HepG2 (cell line): ENCODE data around the gene RIPK3. TPM values are rescaled to one million over a fixed set of nuclear protein-coding genes. Genes with fewer than 3 reads are reported as not detected.
A peak's percentile ranks its signal among the peaks of the same experiment; 100 is the strongest.
"Not testable (repeated sequence)": the region's sequence is repeated elsewhere in the genome, so short reads cannot be mapped to it uniquely, and the experiment has no call there.

ENCODE experiments used
- ATAC-seq: fragments of 200-7000 bp; cut with Tn5 transposase; 3 replicates; pipeline ENCODE4 v1.9.1; 2020; ENCODE audit warnings: mild to moderate bottlenecking, moderate library complexity
- BruUV-seq: library from RNA; stranded (reverse); fragments of 400-500 nt; replicated peaks from 2 replicates; lab custom pipeline; 2021; lab: Mats Ljungman, UMichigan
- CTCF ChIA-PET: fragments of 300-600 bp; formaldehyde crosslinking; extraction: SDS; loops from one replicate; lab custom pipeline; 2021; ENCODE audit warnings: low total read pairs, inconsistent platforms, low intra/inter-chr PET ratio; lab: Yijun Ruan, JAX
- POLR2A ChIA-PET: fragments of 350-600 bp; sonication (Branson Sonifier 250); formaldehyde crosslinking; loops from one replicate; lab custom pipeline; 2020; ENCODE audit warnings: antibody characterized with exemption, inconsistent platforms; lab: Yijun Ruan, JAX
- DNase-seq: peaks from one replicate; pipeline ENCODE4 v3.0.0-alpha.2; 2015; ENCODE audit warnings: low spot score
- FAIRE-seq: peaks from 3 replicates; lab custom pipeline; 2011; peaks lifted over from hg19 to GRCh38; lab: Jason Lieb, UNC
- H2AFZ ChIP-seq: one replicate; pipeline ENCODE4 v1.6.1; 2011; ENCODE audit warnings: low read length, inconsistent platforms
- H3K27ac ChIP-seq: fragments of 300-600 bp; 3 replicates; pipeline ENCODE4 v1.8.0; 2011; ENCODE audit warnings: mixed run types, mild to moderate bottlenecking, mixed read lengths, low read length, inconsistent platforms; ENCODE audit not compliant: insufficient read depth; ENCODE audit errors: extremely low read length
- H3K27me3 ChIP-seq, 2 experiments: fragments of 200-600 bp in 1 of 2; 2 replicates in 1 of 2; 3 replicates in 1 of 2; pipeline versions ENCODE4 v1.6.0 to v1.8.0; 2011; ENCODE audit warnings: low read length in 2 of 2, mild to moderate bottlenecking in 2 of 2, moderate library complexity in 2 of 2, inconsistent platforms in 1 of 2; ENCODE audit not compliant: insufficient read depth in 2 of 2, control insufficient read depth in 1 of 2
- H3K36me3 ChIP-seq, 2 experiments: fragments of 200-600 bp in 1 of 2; replicated peaks in 1 of 2; 2 replicates in 1 of 2; 3 replicates in 1 of 2; pipeline versions ENCODE4 v1.5.1 to v1.8.0; 2011; ENCODE audit warnings: low read length in 2 of 2, inconsistent platforms in 1 of 2; ENCODE audit not compliant: insufficient read depth in 2 of 2, control insufficient read depth in 1 of 2
- H3K4me1 ChIP-seq: 2 replicates; pipeline ENCODE4 v1.5.1; 2012; ENCODE audit warnings: low read length, inconsistent platforms; ENCODE audit not compliant: insufficient read depth
- H3K4me2 ChIP-seq: 2 replicates; pipeline ENCODE4 v1.6.0; 2011; ENCODE audit warnings: low read depth, low read length, inconsistent platforms
- H3K4me3 ChIP-seq, 3 experiments: fragments of 200-600 bp in 1 of 3; sonication (generic), shearing (Covaris generic) in 1 of 3; replicated peaks in 1 of 3; 2 replicates each; pipeline ENCODE4 v1.5.1; 2011 to 2016; ENCODE audit warnings: low read length in 3 of 3, inconsistent platforms in 2 of 3, low read depth in 2 of 3, mild to moderate bottlenecking in 2 of 3, control low read depth in 1 of 3, mixed read lengths in 1 of 3; ENCODE audit not compliant: insufficient read depth in 1 of 3
- H3K79me2 ChIP-seq: one replicate; pipeline ENCODE4 v1.6.1; 2011; ENCODE audit warnings: low read length, inconsistent platforms; ENCODE audit not compliant: insufficient read depth
- H3K9ac ChIP-seq: 2 replicates; pipeline ENCODE4 v1.6.0; 2011; ENCODE audit warnings: mild to moderate bottlenecking, low read depth, low read length, inconsistent platforms; ENCODE audit not compliant: insufficient read depth
- H3K9me3 ChIP-seq: 2 replicates; pipeline ENCODE4 v1.5.1; 2012; ENCODE audit warnings: mild to moderate bottlenecking, low read length
- H4K20me1 ChIP-seq: 2 replicates; pipeline ENCODE4 v1.6.0; 2011; ENCODE audit warnings: inconsistent platforms, mild to moderate bottlenecking, low read length, moderate library complexity; ENCODE audit not compliant: insufficient read depth
- DMAP1 ChIP-seq: IDR thresholded peaks from 2 replicates; pipeline ENCODE4 v1.6.1; 2016
- GFI1 ChIP-seq: sonication (generic); formaldehyde crosslinking; IDR thresholded peaks from 2 replicates; pipeline ENCODE4 v1.5.0; 2020; ENCODE audit warnings: missing genetic modification reagents, mild to moderate bottlenecking, borderline replicate concordance
- LCORL ChIP-seq, 2 experiments: fragments of 450-650 bp in 1 of 2; sonication (generic) in 1 of 2; formaldehyde crosslinking in 1 of 2; IDR thresholded peaks; 2 replicates each; pipeline versions ENCODE4 v1.5.0 to v1.6.1; 2017 to 2020; ENCODE audit warnings: antibody characterized with exemption in 1 of 2, missing genetic modification reagents in 1 of 2
- NONO ChIP-seq, 2 experiments: fragments of 450-650 bp in 1 of 2; sonication (generic) in 1 of 2; formaldehyde crosslinking in 1 of 2; IDR thresholded peaks in 1 of 2; conservative IDR thresholded peaks in 1 of 2; 2 replicates each; pipeline versions ENCODE4 v1.6.1 to v1.8.0; 2017 to 2022; ENCODE audit warnings: mild to moderate bottlenecking in 1 of 2, missing genetic modification reagents in 1 of 2, moderate library complexity in 1 of 2
- PCBP1 ChIP-seq: fragments of 200-400 bp; formaldehyde crosslinking; IDR thresholded peaks from 2 replicates; pipeline ENCODE4 v1.6.1; 2017; ENCODE audit warnings: mild to moderate bottlenecking, low read depth, low read length, borderline replicate concordance
- SP2 ChIP-seq: sonication (generic); formaldehyde crosslinking; IDR thresholded peaks from 2 replicates; pipeline ENCODE4 v1.5.1; 2020; ENCODE audit warnings: mild to moderate bottlenecking, missing genetic modification reagents
- ZNF446 ChIP-seq: sonication (generic); formaldehyde crosslinking; IDR thresholded peaks from 2 replicates; pipeline ENCODE4 v1.5.0; 2020; ENCODE audit warnings: mild to moderate bottlenecking, missing genetic modification reagents
- ZNF614 ChIP-seq: IDR thresholded peaks from 2 replicates; pipeline ENCODE4 v1.6.1; 2018; ENCODE audit warnings: missing biosample characterization, missing genetic modification reagents, inconsistent platforms, borderline replicate concordance
- WGBS: methylation state at CpG from one replicate; pipeline ENCODE4 v1.1.6; 2017; ENCODE audit warnings: low lambda C conversion rate; 5-methylcytosine and 5-hydroxymethylcytosine counted together
- in situ Hi-C: cut with HindIII; loops from 2 replicates; pipeline ENCODE4 v1.10.0; 2017; ENCODE audit warnings: low pct_unique_long_range_greater_than_20kb; ENCODE audit not compliant: extremely low pct_ligation_motif_present
- intact Hi-C: fragments of 100-400 bp; cut with micrococcal nuclease; formaldehyde crosslinking; loops from one replicate; pipeline ENCODE4 v1.10.0; 2022; ENCODE audit not compliant: unreplicated experiment
- polyA plus RNA-seq, 8 experiments: library from polyadenylated mRNA; depleted of rRNA in 3 of 8; stranded (reverse) in 7 of 8; unstranded in 1 of 8; fragments of >200 nt; fragmentation: Illumina TruSeq in 4 of 8; extraction: Trizol in 4 of 8; gene quantifications; 2 replicates each; pipeline versions ENCODE4 v1.2.1 to v1.2.3, GENCODE V29; 2011 to 2016; ENCODE audit warnings: low read depth in 4 of 8, missing spikeins in 1 of 8, mixed read lengths in 1 of 8; ENCODE audit not compliant: insufficient read depth in 1 of 8
- total RNA-seq, 5 experiments: library from RNA; depleted of rRNA; stranded (reverse); fragments of >200 nt; fragmentation: Illumina TruSeq; extraction: Trizol; gene quantifications; 2 replicates each; pipeline ENCODE4 v1.2.3, GENCODE V29; 2016; ENCODE audit warnings: low read depth in 1 of 5
- TF ChIP-seq, protein P1 (sequence below): sonication (generic); formaldehyde crosslinking; IDR thresholded peaks from 2 replicates; pipeline ENCODE4 v1.4.0; 2020; ENCODE audit warnings: missing genetic modification reagents, borderline replicate concordance
- TF ChIP-seq, protein P2 (sequence below): sonication (generic); formaldehyde crosslinking; IDR thresholded peaks from 2 replicates; pipeline ENCODE4 v1.8.0; 2023; ENCODE audit warnings: mild to moderate bottlenecking, missing genetic modification reagents

The RIPK3 gene
- total and polyA plus RNA-seq, 2 of the 13 experiments (the other 11 are each of a cell fraction or from before 2014, with no cell fraction given): not detected

DNA sequence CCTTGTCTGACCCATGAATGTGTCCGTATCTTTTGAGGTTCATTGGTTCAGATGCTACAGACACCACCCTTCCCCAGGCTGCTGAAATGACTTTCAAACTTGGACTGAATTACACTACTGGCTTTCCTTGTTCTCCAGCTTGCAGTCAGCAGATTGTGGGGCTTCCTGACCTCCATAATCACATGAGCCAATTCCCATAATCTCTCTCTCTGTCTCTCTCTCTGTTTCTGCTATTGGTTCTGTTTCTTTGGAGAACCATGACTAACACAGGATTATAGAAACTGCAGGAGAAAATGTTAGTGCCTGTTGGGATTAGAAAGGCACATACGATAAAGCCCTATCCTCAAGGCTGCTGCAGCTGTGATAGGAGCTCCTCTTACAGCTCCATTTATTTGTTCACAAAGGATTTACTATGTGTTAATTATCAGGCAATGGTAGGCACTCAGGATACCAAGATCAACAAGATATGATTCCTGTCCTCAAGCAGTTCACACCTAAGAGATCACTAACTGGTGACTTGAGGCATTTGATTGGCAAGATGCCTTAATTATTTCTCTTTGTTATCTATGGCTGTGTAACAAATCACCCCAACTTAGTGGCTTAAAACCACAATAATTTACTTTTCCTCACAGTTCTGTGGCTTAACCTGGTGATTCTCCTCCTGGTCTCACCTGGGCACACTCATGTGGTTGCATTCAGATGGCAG lies 48.8 kb upstream of the RIPK3 start (continued):
- TF ChIP-seq, protein P1, sequence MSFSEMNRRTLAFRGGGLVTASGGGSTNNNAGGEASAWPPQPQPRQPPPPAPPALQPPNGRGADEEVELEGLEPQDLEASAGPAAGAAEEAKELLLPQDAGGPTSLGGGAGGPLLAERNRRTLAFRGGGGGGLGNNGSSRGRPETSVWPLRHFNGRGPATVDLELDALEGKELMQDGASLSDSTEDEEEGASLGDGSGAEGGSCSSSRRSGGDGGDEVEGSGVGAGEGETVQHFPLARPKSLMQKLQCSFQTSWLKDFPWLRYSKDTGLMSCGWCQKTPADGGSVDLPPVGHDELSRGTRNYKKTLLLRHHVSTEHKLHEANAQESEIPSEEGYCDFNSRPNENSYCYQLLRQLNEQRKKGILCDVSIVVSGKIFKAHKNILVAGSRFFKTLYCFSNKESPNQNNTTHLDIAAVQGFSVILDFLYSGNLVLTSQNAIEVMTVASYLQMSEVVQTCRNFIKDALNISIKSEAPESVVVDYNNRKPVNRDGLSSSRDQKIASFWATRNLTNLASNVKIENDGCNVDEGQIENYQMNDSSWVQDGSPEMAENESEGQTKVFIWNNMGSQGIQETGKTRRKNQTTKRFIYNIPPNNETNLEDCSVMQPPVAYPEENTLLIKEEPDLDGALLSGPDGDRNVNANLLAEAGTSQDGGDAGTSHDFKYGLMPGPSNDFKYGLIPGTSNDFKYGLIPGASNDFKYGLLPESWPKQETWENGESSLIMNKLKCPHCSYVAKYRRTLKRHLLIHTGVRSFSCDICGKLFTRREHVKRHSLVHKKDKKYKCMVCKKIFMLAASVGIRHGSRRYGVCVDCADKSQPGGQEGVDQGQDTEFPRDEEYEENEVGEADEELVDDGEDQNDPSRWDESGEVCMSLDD (CRISPR knock-in tag): no peak
- TF ChIP-seq SP2 (CRISPR knock-in tag): no peak
- no peak for TF ChIP-seq DMAP1 (CRISPR knock-in tag)
- TF ChIP-seq NONO (IDR thresholded peaks at IDR 0.05): no peak
- TF ChIP-seq NONO (CRISPR knock-in tag; conservative IDR thresholded peaks at IDR 0.05): no peak
- no peak for TF ChIP-seq GFI1 (CRISPR knock-in tag)
- no peak for TF ChIP-seq PCBP1

DNA sequence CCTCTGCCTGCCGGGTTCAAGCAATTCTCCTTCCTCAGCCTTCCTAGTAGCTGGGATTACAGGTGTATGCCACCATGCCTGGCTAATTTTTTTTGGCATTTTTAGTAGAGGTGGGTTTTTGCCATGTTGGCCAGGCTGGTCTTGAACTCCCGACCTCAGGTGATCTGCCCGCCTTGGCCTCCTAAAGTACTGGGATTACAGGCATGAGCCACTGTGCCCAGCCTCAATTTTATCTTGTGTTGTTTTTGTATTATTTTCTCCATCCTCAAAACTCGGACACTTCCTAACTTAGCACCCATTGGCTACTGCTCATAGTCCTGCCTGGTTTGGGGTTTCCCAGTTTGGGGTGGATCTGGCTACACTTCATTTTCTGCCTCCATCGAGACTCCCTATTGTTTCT lies 47.8 kb upstream of the RIPK3 start:
- FAIRE-seq: not testable (repeated sequence)

More for the DNA sequence above, 47.8 kb upstream of the RIPK3 start:
- H3K9ac ChIP-seq; BruUV-seq; H2AFZ ChIP-seq; ATAC-seq; H3K27ac ChIP-seq; H4K20me1 ChIP-seq; H3K4me2 ChIP-seq; in situ Hi-C loops; H3K79me2 ChIP-seq; DNase-seq; H3K9me3 ChIP-seq; H3K36me3 ChIP-seq; H3K4me3 ChIP-seq; TF ChIP-seq LCORL (CRISPR knock-in tag; IDR thresholded peaks at IDR 0.05): not testable (repeated sequence)
- intact Hi-C loops: loop anchor here (2.0 kb wide), 2 partner anchors 13 to 25 kb away; no protein-coding TSS in a partner anchor
- Histone ChIP-seq H3K27me3 (peaks cover 7 to 20% of the 10 kb centered on the region in 2 experiments; a peak in 3 of 5 replicates), H3K4me1 (peaks cover 39% of the 10 kb centered on the region)
- ChIA-PET CTCF (interaction anchor here (0.9 kb wide), 1 partner anchor 24 kb away, joined by 3 read pairs; no protein-coding TSS in a partner anchor), POLR2A (interaction anchor here (1.0 to 1.4 kb wide), 2 partner anchors 40 to 42 kb away, joined by 3 to 8 read pairs; partner anchors contain the start of genes CBLN3 and KHNYN)
- TF ChIP-seq, protein P2, sequence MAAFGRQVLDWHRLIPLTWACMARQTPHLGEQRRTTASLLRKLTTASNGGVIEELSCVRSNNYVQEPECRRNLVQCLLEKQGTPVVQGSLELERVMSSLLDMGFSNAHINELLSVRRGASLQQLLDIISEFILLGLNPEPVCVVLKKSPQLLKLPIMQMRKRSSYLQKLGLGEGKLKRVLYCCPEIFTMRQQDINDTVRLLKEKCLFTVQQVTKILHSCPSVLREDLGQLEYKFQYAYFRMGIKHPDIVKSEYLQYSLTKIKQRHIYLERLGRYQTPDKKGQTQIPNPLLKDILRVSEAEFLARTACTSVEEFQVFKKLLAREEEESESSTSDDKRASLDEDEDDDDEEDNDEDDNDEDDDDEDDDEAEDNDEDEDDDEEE (CRISPR knock-in tag): peak; percentile 67; the same call in 1 of the 2 replicates
- TF ChIP-seq ZNF614 (CRISPR knock-in tag) (0 out of 2 replicates have a peak, but pooled peaks have one; percentile 9), LCORL (IDR thresholded peaks at IDR 0.05) (0 out of 2 replicates have a peak, but pooled peaks have one; percentile 16), ZNF446 (0 out of 2 replicates have a peak, but pooled peaks have one; percentile 55)
- 47% methylated on average over 5 of the region's 5 CpGs for WGBS
